Measurements from ENCODE around the gene FASN.

DNA sequence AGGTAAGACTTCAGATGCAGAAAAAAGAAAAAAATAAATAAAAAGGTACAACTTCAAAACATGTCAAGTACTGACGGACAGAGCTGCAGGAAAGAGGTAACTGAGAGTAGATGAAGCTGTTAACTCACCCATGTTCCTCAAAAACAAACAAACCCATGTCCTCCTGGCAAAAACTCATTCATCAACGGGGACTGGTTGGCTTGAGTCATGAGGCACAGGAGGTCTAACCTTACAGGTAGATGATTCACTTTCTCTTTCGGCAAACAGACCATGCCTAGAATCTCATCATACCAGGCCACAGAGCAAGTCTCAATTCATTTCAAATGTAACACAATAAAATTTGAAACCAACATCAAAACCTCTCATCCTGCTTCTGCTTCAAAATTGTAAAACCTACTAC lies 12.3 kb upstream of the FASN start:
- TF ChIP-seq, protein P1, sequence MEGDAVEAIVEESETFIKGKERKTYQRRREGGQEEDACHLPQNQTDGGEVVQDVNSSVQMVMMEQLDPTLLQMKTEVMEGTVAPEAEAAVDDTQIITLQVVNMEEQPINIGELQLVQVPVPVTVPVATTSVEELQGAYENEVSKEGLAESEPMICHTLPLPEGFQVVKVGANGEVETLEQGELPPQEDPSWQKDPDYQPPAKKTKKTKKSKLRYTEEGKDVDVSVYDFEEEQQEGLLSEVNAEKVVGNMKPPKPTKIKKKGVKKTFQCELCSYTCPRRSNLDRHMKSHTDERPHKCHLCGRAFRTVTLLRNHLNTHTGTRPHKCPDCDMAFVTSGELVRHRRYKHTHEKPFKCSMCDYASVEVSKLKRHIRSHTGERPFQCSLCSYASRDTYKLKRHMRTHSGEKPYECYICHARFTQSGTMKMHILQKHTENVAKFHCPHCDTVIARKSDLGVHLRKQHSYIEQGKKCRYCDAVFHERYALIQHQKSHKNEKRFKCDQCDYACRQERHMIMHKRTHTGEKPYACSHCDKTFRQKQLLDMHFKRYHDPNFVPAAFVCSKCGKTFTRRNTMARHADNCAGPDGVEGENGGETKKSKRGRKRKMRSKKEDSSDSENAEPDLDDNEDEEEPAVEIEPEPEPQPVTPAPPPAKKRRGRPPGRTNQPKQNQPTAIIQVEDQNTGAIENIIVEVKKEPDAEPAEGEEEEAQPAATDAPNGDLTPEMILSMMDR (conservative IDR thresholded peaks at IDR 0.05; ENCODE audit: low read length), result no peak
- no peak for TF ChIP-seq EZH2phosphoT487 (IDR thresholded peaks at IDR 0.05; ENCODE audit: borderline replicate concordance, low read depth, low read length)
